Measurements from ENCODE around the gene IER2. TPM values are rescaled to one million over a fixed set of nuclear protein-coding genes. Genes with fewer than 3 reads are reported as not detected.

IER2 gene
- total and polyA plus RNA-seq, 9 of the 15 experiments (the other 6 are each of a cell fraction or from before 2014, with no cell fraction given) = 4.5 to 205 (median 23.7) TPM

DNA sequence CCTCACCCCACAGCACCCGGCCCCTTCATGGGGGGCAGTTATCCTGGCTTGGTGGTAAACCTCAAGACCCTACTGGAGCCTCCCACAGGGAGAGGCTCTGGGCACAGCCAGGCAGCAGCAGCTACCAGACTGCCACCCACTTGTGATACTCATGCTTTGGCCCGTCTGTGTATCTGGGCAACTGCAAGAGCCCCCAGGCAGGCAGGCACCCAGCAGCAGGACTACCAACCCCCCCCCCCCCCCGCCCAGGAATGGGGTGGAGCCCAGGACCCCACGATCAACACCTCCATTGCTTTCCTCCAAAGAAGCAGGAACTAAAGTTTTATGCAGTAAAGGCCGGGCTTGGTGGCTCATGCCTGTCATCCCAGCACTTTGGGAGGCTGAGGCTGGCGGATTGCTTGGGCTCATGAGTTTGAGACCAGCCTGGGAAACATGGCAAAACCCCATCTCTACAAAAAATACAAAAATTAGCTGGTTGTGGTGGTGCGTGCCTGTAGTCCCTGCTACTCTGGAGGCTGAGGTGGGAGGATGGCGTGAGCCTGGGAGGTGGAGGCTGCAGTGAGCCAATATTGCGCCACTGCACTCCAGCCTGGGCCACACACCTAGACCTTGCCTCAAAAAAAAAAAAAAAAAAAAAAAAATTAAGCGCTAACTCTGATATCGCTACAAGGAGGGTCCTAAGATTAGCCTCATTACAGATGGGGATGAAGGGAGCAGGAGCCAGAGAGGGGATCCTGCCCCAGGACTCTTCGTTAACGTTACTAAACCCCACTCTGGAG lies 46.4 kb upstream of the IER2 start (continued):
- no peak for TF ChIP-seq ZNF609 (CRISPR knock-in tag; IDR thresholded peaks at IDR 0.05; ENCODE audit: borderline replicate concordance)
- TF ChIP-seq STAG1 (CRISPR knock-in tag; IDR thresholded peaks at IDR 0.05; ENCODE audit: borderline replicate concordance) = no peak
- TF ChIP-seq SRF (CRISPR knock-in tag; IDR thresholded peaks at IDR 0.05) = no peak
- no peak for TF ChIP-seq MAZ (CRISPR knock-in tag; conservative IDR thresholded peaks at IDR 0.05 in 1 of 2, IDR thresholded peaks at IDR 0.05 in 1 of 2)
- no peak for TF ChIP-seq ZNF280A (IDR thresholded peaks at IDR 0.05; ENCODE audit: low read depth, partially characterized antibody)
- TF ChIP-seq HDAC6 (IDR thresholded peaks at IDR 0.05; ENCODE audit: low read depth, low read length) = no peak
- no peak for TF ChIP-seq ZNF436 (CRISPR knock-in tag; IDR thresholded peaks at IDR 0.05)
- TF ChIP-seq, protein P1, sequence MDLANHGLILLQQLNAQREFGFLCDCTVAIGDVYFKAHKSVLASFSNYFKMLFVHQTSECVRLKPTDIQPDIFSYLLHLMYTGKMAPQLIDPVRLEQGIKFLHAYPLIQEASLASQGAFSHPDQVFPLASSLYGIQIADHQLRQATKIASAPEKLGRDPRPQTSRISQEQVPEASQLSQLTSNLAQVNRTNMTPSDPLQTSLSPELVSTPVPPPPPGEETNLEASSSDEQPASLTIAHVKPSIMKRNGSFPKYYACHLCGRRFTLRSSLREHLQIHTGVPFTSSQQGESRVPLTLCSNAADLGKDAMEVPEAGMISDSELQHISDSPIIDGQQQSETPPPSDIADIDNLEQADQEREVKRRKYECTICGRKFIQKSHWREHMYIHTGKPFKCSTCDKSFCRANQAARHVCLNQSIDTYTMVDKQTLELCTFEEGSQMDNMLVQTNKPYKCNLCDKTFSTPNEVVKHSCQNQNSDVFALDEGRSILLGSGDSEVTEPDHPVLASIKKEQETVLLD (IDR thresholded peaks at IDR 0.05) = no peak
- TF ChIP-seq NCOA2 (IDR thresholded peaks at IDR 0.05; ENCODE audit: partially characterized antibody in 2 of 2) = no peak
